ENCODE data around the gene C1D.
A peak's percentile ranks its signal among the peaks of the same experiment; 100 is the strongest.

Gene C1D

GRCh38 chr2:68062680-68063387 is at the start of gene C1D:
C1D (minus strand) TSS chr2:68063004; CDS start chr2:68047310, 15,694 bp downstream.
- DNase-seq, result peak; percentile 96

- DNase-seq, result peak; percentile 64
These were observed 47.3 kb upstream of the C1D start for GRCh38 chr2:68110102-68110501.

GRCh38 chr2:68108120-68108519 is 45.3 kb upstream of the C1D start:
- DNase-seq, result peak; percentile 33

- no peak for DNase-seq
These were observed 44.7 kb upstream of the C1D start for GRCh38 chr2:68107475-68107874.

GRCh38 chr2:68104111-68104835 is 41.5 kb upstream of the C1D start:
- no peak for DNase-seq

- no peak for DNase-seq
These were observed 40.9 kb upstream of the C1D start for GRCh38 chr2:68103709-68104055.

- no peak for DNase-seq
These were observed 40.4 kb upstream of the C1D start for GRCh38 chr2:68103030-68103708.

- peak; percentile 86 for DNase-seq
These were observed 37.4 kb upstream of the C1D start for GRCh38 chr2:68100189-68100588.

GRCh38 chr2:68099260-68099659 is 36.5 kb upstream of the C1D start:
- no peak for DNase-seq

GRCh38 chr2:68098291-68098797 is 35.5 kb upstream of the C1D start:
- no peak for DNase-seq

GRCh38 chr2:68094111-68094510 is 31.3 kb upstream of the C1D start:
- DNase-seq, result peak; percentile 53

GRCh38 chr2:68093634-68094033 is 30.8 kb upstream of the C1D start:
- no peak for DNase-seq

GRCh38 chr2:68091439-68092034 is 28.7 kb upstream of the C1D start:
- peak; percentile 40 for DNase-seq

- DNase-seq, result peak; percentile 67
These were observed 27.2 kb upstream of the C1D start for GRCh38 chr2:68089961-68090360.

GRCh38 chr2:68088940-68089339 is 26.1 kb upstream of the C1D start:
- DNase-seq, result peak; percentile 28

GRCh38 chr2:68086166-68086565 is 23.4 kb upstream of the C1D start:
- no peak for DNase-seq

- DNase-seq, result no peak
These were observed 20.5 kb upstream of the C1D start for GRCh38 chr2:68083346-68083745.

GRCh38 chr2:68074050-68074449 is 11.2 kb upstream of the C1D start:
- no peak for DNase-seq

- DNase-seq, result peak; percentile 53
These were observed 1.2 kb upstream of the C1D start for GRCh38 chr2:68063797-68064646.

GRCh38 chr2:68060652-68061051 is 2.2 kb downstream of the C1D start:
- DNase-seq, result no peak

GRCh38 chr2:68059784-68060525 is 2.8 kb downstream of the C1D start:
- no peak for DNase-seq
